ENCODE data around the gene PIK3AP1.

DNA sequence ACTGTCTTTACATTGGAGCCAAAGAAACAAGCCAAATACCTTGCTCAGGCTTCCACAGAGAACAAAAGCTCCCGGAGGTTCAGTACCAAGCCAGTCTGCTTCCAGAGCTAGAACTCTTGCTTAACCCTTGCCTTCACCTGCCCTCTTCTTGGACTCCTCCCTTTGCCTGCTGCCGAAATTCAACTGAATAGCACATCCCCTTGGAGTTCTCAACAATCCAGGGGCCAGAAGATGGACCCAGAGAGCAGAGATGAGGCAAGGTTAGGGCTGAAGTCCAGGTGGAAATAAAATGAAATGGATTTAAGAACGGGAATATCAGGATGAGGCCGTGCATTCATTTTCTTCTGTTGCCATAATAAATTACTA, 876 bp upstream of the PIK3AP1 start:
- TF ChIP-seq EZH2 (IDR thresholded peaks at IDR 0.05; ENCODE audit: insufficient read depth, low read length): no peak
- TF ChIP-seq CTCF (IDR thresholded peaks at IDR 0.05; ENCODE audit: insufficient read depth, low read depth, low read length): no peak

All from astrocyte (in vitro differentiated cells and primary cell).